Ishikawa (cell line): ENCODE measurements around the gene CST5.

Source experiments
- CEBPB ChIP-seq: IDR thresholded peaks from 2 replicates; pipeline ENCODE4 v1.6.1; 2012
- CREB1 ChIP-seq: IDR thresholded peaks from 2 replicates; pipeline ENCODE4 v1.6.1; 2012; ENCODE audit warnings: low read depth
- EGR1 ChIP-seq: IDR thresholded peaks from 2 replicates; pipeline ENCODE4 v1.6.1; 2012
- EP300 ChIP-seq: IDR thresholded peaks from 2 replicates; pipeline ENCODE4 v1.6.1; 2012; ENCODE audit warnings: borderline replicate concordance
- FOXM1 ChIP-seq: IDR thresholded peaks from 2 replicates; pipeline ENCODE4 v1.6.1; 2012; ENCODE audit warnings: low read depth, borderline replicate concordance
- NFIC ChIP-seq: IDR thresholded peaks from 2 replicates; pipeline ENCODE4 v1.6.1; 2012
- RAD21 ChIP-seq: IDR thresholded peaks from 2 replicates; pipeline ENCODE4 v1.6.1; 2012; ENCODE audit warnings: low read depth
- TAF1 ChIP-seq: IDR thresholded peaks from 2 replicates; pipeline ENCODE4 v1.6.1; 2012; ENCODE audit warnings: low read depth, mild to moderate bottlenecking
- TCF12 ChIP-seq: IDR thresholded peaks from 2 replicates; pipeline ENCODE4 v1.6.1; 2012; ENCODE audit warnings: low read depth
- TEAD4 ChIP-seq: IDR thresholded peaks from 2 replicates; pipeline ENCODE4 v1.6.1; 2012
- YY1 ChIP-seq: IDR thresholded peaks from 2 replicates; pipeline ENCODE4 v1.6.1; 2012; ENCODE audit warnings: low read depth
- ZBTB7A ChIP-seq: IDR thresholded peaks from 2 replicates; pipeline ENCODE4 v1.6.1; 2012; ENCODE audit warnings: low read depth
- TF ChIP-seq, protein P1 (sequence below): IDR thresholded peaks from 2 replicates; pipeline ENCODE4 v1.6.1; 2012; ENCODE audit warnings: low read depth, mild to moderate bottlenecking
- TF ChIP-seq, protein P2 (sequence below): IDR thresholded peaks from 2 replicates; pipeline ENCODE4 v1.6.1; 2012
- TF ChIP-seq, protein P3 (sequence below): IDR thresholded peaks from 2 replicates; pipeline ENCODE4 v1.6.1; 2012

The CST5 gene

DNA sequence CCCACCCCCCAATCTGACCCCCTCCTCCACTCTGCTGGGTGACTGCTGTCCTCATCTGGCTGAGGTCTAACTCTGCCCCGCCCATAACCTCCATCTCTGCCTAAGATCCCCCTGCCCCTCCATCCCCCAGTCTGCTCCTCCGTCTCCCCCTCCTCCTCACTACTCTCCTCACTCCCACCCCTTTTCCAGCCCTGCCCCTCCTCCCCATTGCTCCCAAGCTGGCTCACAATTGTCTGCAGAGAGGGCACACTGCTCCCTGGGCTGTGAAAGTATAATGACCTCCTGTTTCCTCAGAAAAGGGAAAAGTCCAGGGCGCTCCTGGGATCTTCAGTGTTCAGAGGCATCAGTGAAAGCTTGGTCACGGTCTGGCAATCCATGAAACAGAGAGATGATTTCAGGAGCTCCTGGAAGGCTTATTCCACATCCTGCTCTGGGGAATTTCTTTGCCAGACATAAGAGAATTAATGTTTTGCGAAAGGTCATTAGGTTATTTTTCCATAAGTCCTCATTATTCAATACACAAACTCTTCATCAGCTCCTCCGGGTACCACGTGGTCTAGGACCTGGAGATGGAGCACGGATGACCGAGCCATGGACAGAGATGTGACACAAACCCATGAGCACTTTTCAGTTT, 21.5 kb downstream of the CST5 start:
- TF ChIP-seq TAF1 (no peak), EGR1 (no peak), TCF12 (no peak), NFIC (no peak), CREB1 (no peak), TEAD4 (no peak), FOXM1 (no peak), ZBTB7A (no peak), YY1 (no peak), EP300 (no peak)
- TF ChIP-seq, protein P1, sequence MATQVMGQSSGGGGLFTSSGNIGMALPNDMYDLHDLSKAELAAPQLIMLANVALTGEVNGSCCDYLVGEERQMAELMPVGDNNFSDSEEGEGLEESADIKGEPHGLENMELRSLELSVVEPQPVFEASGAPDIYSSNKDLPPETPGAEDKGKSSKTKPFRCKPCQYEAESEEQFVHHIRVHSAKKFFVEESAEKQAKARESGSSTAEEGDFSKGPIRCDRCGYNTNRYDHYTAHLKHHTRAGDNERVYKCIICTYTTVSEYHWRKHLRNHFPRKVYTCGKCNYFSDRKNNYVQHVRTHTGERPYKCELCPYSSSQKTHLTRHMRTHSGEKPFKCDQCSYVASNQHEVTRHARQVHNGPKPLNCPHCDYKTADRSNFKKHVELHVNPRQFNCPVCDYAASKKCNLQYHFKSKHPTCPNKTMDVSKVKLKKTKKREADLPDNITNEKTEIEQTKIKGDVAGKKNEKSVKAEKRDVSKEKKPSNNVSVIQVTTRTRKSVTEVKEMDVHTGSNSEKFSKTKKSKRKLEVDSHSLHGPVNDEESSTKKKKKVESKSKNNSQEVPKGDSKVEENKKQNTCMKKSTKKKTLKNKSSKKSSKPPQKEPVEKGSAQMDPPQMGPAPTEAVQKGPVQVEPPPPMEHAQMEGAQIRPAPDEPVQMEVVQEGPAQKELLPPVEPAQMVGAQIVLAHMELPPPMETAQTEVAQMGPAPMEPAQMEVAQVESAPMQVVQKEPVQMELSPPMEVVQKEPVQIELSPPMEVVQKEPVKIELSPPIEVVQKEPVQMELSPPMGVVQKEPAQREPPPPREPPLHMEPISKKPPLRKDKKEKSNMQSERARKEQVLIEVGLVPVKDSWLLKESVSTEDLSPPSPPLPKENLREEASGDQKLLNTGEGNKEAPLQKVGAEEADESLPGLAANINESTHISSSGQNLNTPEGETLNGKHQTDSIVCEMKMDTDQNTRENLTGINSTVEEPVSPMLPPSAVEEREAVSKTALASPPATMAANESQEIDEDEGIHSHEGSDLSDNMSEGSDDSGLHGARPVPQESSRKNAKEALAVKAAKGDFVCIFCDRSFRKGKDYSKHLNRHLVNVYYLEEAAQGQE = no peak
- TF ChIP-seq, protein P2, sequence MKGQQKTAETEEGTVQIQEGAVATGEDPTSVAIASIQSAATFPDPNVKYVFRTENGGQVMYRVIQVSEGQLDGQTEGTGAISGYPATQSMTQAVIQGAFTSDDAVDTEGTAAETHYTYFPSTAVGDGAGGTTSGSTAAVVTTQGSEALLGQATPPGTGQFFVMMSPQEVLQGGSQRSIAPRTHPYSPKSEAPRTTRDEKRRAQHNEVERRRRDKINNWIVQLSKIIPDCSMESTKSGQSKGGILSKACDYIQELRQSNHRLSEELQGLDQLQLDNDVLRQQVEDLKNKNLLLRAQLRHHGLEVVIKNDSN = no peak

DNA sequence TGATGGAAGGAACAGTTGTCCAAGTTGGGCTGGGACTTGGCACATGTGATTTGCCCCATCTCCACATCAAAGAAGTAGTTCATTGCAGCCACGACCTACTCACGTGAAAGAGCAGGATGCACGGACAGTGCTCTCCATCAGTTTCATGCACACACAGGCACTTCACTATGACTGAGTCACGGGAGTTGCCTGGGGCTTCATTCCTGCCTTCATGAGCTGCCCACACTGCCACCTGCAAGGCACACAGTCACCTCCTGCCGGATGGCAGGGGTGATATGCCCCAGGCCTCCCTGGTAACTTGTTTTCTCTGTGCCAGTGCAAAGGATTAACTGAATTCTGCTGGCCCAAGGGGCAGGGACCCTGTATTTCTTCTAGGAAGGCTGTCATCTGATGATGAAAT, 22.8 kb downstream of the CST5 start:
- no peak for TF ChIP-seq RAD21
- TF ChIP-seq, protein P3, sequence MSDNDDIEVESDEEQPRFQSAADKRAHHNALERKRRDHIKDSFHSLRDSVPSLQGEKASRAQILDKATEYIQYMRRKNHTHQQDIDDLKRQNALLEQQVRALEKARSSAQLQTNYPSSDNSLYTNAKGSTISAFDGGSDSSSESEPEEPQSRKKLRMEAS = no peak
- TF ChIP-seq TCF12 = no peak
- no peak for TF ChIP-seq EP300
- TF ChIP-seq CEBPB = no peak
- TF ChIP-seq, protein P2 = no peak
- TF ChIP-seq, protein P1 = no peak

DNA sequence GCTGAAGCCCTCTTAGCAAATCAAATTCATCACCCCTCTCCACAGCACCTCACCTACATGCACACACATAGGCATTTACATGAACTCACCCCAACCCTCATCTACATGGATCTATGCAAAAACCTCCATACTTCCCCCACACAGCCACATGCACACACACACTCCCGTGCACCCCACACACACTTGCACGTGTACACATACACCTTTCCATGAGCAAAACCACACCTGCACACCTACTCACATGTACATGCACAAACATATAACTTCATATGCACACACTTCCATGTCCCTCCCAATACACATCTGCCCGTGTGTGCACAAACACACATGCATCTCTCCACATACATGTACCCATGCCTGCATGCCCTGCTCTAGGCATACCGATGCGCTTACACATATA, 23.3 kb downstream of the CST5 start:
- TF ChIP-seq CREB1 (no peak), TCF12 (no peak), NFIC (no peak), EGR1 (no peak), ZBTB7A (no peak), TEAD4 (no peak), CEBPB (no peak), TAF1 (no peak), RAD21 (no peak), YY1 (no peak), FOXM1 (no peak), EP300 (no peak)
- TF ChIP-seq, protein P1 = no peak
- TF ChIP-seq, protein P2 = no peak
- TF ChIP-seq, protein P3 = no peak

DNA sequence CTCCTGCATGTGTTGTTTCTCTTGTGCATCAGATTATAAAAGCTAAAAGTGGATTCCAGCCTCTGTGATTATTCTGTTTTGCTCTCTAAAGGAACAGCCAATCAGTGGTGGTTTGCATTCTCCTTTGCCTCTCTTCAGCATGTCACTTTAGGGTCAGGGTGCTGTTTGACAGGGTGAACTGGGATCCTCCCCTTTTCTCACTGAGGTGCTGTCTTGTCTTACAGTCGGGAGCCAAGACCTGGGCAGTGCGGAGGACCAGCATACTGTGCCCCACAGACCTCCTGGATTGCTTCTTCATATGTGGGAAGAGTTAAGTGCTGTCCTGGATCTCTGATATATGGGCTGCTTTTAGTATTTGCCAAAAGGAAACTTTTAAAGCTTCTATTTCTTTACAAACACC, 37.9 kb downstream of the CST5 start:
- TF ChIP-seq ZBTB7A = no peak
- no peak for TF ChIP-seq TEAD4
- no peak for TF ChIP-seq TCF12
- no peak for TF ChIP-seq CEBPB
- no peak for TF ChIP-seq EP300
- TF ChIP-seq, protein P3 = no peak
- TF ChIP-seq, protein P1 = no peak
- no peak for TF ChIP-seq RAD21
